Measurements from ENCODE around the gene FGF6.

- TF ChIP-seq, protein P1, sequence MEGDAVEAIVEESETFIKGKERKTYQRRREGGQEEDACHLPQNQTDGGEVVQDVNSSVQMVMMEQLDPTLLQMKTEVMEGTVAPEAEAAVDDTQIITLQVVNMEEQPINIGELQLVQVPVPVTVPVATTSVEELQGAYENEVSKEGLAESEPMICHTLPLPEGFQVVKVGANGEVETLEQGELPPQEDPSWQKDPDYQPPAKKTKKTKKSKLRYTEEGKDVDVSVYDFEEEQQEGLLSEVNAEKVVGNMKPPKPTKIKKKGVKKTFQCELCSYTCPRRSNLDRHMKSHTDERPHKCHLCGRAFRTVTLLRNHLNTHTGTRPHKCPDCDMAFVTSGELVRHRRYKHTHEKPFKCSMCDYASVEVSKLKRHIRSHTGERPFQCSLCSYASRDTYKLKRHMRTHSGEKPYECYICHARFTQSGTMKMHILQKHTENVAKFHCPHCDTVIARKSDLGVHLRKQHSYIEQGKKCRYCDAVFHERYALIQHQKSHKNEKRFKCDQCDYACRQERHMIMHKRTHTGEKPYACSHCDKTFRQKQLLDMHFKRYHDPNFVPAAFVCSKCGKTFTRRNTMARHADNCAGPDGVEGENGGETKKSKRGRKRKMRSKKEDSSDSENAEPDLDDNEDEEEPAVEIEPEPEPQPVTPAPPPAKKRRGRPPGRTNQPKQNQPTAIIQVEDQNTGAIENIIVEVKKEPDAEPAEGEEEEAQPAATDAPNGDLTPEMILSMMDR (conservative IDR thresholded peaks at IDR 0.05 in 1 of 2, IDR thresholded peaks at IDR 0.05 in 1 of 2; ENCODE audit: extremely low read depth in 1 of 2, insufficient read depth in 1 of 2, low read depth in 1 of 2, low read length in 2 of 2): peak; percentile 47 to 63
- TF ChIP-seq EZH2 (IDR thresholded peaks at IDR 0.05; ENCODE audit: borderline replicate concordance, low read length): no peak
These were observed 24.0 kb downstream of the FGF6 start for GRCh38 chr12:4421590-4422031.

Measured in mammary epithelial cell (primary cell).